ENCODE measurements around the gene FBXO38. TPM values are rescaled to one million over a fixed set of nuclear protein-coding genes. Genes with fewer than 3 reads are reported as not detected.

FBXO38 gene, protein sequence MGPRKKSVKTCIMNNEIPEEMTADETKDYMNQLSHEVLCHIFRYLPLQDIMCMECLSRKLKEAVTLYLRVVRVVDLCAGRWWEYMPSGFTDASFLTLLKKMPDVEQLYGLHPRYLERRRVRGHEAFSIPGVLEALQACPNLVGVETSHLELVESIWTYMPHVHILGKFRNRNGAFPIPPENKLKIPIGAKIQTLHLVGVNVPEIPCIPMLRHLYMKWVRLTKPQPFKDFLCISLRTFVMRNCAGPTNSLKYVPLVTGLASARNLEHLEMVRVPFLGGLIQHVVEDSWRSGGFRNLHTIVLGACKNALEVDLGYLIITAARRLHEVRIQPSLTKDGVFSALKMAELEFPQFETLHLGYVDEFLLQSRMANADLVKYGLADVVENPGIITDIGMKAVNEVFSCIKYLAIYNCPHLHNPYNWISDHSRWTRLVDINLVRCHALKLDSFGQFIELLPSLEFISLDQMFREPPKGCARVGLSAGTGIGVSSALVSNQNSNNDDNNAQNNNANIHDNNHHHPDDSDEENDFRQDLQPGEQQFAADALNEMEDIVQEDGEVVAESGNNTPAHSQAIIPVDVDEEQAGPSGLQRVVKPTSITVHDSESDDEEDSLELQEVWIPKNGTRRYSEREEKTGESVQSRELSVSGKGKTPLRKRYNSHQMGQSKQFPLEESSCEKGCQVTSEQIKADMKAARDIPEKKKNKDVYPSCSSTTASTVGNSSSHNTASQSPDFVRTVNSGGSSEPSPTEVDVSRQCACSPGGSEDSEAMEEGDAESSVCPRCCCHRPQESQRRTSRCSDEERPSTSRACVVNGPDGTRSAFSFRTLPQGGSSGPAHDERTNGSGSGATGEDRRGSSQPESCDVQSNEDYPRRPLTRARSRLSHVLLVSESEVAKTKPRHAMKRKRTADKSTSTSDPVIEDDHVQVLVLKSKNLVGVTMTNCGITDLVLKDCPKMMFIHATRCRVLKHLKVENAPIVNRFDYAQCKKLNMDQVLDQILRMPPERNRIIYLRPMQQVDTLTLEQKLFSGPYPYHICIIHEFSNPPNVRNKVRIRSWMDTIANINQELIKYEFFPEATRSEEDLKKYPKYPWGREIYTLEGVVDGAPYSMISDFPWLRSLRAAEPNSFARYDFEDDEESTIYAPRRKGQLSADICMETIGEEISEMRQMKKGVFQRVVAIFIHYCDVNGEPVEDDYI
- 12.7 TPM for polyA plus RNA-seq (2012; ENCODE audit: low read depth, missing spikeins)

DNA sequence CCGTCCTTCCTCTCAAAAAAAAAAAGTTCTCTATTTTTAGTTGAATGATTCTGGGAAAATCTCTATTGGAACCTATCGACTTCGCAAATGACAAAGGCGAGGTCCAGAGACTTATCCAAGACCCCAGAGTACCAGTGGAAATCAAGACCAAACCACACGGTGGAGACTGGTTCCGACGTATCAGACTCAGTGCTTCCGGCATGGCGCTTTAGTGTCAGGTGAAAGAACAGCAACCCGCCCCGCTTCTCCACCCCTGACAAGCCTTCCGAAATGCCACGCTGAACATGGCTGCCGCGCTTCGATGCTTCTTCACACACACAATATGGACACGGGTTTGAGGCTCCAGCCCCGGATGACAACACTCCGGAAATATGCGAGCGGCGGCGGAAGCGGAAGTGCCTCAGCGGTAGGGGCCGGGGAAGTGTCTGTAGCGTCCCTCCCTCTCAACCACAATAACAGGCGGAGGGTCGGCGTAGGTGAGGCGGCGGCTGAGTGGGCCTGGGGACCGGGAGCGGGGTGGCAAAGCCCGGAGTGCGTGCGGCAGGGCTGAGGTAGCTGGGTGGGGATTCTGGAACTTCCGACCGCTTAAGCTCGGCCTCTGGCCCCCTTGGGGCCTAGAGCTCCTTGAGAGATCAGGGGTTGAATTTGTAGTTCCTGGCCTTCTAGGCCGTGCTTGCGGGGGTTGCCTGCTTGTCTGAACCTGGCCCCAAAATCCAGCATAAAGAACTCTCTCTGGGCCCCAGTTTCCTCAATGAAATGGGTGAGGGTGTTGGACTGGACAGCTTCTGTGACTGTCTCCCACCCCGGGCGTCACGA is at the start of gene FBXO38:
FBXO38 (plus strand) TSS at position 395 of the 816 bp plus-strand sequence. CDS start 10,819 bp downstream, outside the sequence.
- FAIRE-seq (peak; percentile 99), DNase-seq (ENCODE audit: insufficient read length, low spot score) (peak; percentile 75)
- TF ChIP-seq POLR2AphosphoS5 (IDR thresholded peaks at IDR 0.05; ENCODE audit: low read depth, low read length) (peak; percentile 87), TAF1 (IDR thresholded peaks at IDR 0.05; ENCODE audit: low read depth, low read length) (peak; percentile 72), PAX5 (IDR thresholded peaks at IDR 0.05; ENCODE audit: insufficient read depth, low read length, severe bottlenecking) (no peak), POLR2A (IDR thresholded peaks at IDR 0.05; ENCODE audit: low read depth, low read length) (peak; percentile 84), SPI1 (IDR thresholded peaks at IDR 0.05; ENCODE audit: low read depth, low read length) (peak; percentile 85), POU2F2 (IDR thresholded peaks at IDR 0.05; ENCODE audit: low read depth, low read length) (peak; percentile 25; the same call in 1 of the 2 replicates)

DNA sequence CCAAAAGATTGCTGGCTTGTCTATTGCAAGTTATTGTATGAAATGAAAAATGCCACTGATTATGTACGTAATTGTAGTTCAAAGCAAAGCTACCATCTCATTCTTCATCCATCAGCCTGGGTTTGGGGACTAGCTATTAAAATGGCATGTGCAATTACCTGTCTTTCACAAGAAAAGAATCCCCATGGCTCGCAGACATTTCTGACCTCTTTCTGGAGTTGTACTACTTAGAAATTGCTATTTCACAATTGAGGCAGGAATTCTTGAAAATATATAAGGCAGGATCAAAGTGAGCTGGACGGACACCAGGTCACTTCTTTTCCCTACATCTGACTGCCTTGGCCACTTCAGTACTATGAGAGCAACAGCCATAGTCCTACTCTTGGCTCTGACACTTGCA is 48.5 kb upstream of the FBXO38 start, which contains the start of gene SPINK9:
SPINK9 (plus strand) TSS at position 301 of the 400 bp plus-strand sequence; CDS start at position 356, 55 bp downstream.
- DNase-seq (ENCODE audit: insufficient read length, low spot score) (no peak), FAIRE-seq (no peak)
- TF ChIP-seq PAX5 (IDR thresholded peaks at IDR 0.05; ENCODE audit: insufficient read depth, low read length, severe bottlenecking) (no peak), POLR2AphosphoS5 (IDR thresholded peaks at IDR 0.05; ENCODE audit: low read depth, low read length) (no peak), POU2F2 (IDR thresholded peaks at IDR 0.05; ENCODE audit: low read depth, low read length) (no peak), SPI1 (IDR thresholded peaks at IDR 0.05; ENCODE audit: low read depth, low read length) (no peak), POLR2A (IDR thresholded peaks at IDR 0.05; ENCODE audit: low read depth, low read length) (no peak), TAF1 (IDR thresholded peaks at IDR 0.05; ENCODE audit: low read depth, low read length) (no peak)

DNA sequence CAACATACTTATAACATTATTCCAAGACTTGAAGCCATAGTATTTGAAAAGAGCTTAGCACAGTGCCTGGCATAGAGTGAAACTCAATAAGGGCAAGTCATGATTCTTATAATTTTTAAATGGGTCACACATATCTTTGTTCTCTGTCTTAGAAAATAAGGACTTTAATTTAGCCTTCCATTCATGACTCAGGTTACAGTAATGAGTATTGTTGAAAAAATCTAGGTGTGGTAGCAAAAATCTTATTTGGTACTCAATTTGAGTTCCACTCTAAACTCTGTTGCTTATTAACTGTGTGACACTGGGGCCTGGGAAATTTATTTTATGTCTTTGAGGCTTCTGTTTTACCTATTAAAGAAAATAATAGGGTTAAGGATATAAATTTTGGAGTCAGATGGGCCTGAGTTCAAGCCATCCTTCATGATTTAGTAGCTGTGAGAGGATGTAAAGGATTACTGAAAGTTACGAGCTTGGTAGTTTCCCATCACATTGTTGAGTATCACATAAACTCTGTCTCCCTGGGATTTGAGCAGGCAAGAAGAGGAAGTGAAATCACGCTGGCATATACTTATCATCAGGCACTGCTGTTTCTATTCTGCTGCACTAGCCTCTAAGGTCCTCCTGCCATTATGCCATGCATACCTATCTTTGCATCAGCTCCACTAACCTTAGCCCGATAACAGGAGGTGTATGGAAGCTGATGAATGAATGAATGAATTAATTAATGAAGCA is 46.9 kb upstream of the FBXO38 start:
- TF ChIP-seq POU2F2 (IDR thresholded peaks at IDR 0.05; ENCODE audit: low read depth, low read length) = no peak
- TF ChIP-seq SPI1 (IDR thresholded peaks at IDR 0.05; ENCODE audit: low read depth, low read length) = peak; percentile 83
- DNase-seq (ENCODE audit: insufficient read length, low spot score) (no peak), FAIRE-seq (no peak)

DNA sequence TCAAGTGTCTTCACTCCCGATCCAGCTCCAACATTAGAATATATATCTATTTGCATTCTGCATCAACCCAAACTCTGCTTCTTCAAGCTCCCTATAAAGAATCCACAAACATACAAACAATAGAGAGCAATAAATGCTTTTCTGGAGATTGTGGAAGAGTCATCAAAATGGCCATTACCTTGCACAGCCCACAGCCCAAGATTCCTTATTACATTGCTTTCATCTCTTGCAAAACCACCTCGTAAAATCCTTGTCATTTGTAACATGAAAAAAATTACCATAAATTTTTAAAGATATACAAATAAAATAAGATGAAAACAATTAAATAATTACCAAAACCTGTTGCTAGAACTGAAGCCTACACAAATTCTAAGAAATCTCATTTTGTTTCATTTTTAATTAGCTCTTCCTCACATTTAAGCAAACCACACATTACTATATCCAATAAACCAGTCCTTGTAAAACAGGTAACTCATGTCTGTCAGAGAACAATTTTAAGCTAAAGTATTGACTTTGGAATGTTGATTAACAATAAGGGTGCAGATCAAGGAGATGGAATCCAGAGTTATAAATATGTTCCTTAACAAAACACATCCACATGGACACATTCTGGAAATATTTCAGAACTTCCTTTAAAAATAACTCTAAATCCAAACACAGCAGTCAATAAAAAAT is 41.2 kb upstream of the FBXO38 start:
- no peak for TF ChIP-seq POU2F2 (IDR thresholded peaks at IDR 0.05; ENCODE audit: low read depth, low read length)
- TF ChIP-seq POLR2AphosphoS5 (IDR thresholded peaks at IDR 0.05; ENCODE audit: low read depth, low read length) = no peak
- DNase-seq (ENCODE audit: insufficient read length, low spot score) (no peak), FAIRE-seq (no peak)

DNA sequence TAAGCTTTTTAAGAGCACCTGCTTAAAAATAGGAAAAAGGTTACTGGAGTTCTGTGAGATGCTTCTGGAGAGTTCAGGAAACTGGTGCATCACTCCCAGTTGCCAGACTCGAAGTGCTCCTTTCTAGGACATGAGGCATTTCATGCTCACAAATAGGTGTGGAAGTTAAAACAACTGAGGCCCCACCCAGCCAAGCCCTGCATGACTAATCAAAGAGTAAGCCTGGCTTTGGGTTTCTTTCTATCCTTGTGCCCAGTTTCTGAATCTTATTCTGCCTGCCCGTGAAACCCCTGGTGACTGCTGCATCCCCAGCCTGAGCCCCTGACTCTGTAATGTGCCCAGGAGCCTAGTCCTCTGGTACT is 40.7 kb upstream of the FBXO38 start:
- no peak for DNase-seq (ENCODE audit: insufficient read length, low spot score)
- FAIRE-seq = no peak
- TF ChIP-seq POLR2AphosphoS5 (IDR thresholded peaks at IDR 0.05; ENCODE audit: low read depth, low read length) (no peak), POLR2A (IDR thresholded peaks at IDR 0.05; ENCODE audit: low read depth, low read length) (no peak)

DNA sequence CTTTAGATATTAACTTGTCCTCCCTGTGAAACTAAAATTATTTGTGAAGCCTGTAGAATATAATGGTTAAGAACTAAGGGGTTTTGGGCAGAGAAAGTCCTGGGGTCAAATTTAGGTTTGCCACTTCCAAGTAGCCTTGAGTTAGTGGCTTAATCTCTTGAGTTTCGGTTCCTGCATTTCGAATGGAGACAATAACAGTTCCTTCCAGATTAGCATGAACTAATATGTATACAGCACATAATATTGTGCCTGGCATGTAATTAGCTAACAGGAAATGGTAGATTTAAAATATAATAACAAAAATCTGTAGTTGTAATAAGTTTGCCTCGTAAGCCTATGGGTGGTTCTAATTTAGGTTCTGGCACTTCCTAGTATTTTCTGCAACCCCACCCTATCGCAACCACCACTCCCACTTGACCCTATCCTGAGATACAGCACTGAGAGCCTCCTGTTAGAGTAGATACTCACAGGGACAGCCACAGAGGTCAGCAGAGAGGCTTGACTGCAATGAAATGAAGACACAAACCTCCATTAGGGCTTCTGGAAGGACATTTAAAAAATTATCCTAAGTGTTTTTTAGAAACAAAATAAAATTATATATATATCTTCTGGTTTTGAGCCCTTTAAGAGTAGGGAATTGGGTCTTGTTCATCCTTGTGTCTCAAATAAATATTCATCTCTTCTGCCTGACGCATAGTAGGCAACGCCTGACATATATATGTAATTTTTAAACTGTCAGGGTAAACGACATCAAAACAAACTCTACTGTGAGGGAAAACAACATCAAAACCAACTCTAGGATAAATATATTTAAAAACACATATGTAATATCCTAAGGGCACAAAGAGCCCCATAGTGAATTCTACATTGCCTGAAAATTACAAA is 39.9 kb upstream of the FBXO38 start:
- DNase-seq (ENCODE audit: insufficient read length, low spot score) (no peak), FAIRE-seq (no peak)
- TF ChIP-seq PAX5 (IDR thresholded peaks at IDR 0.05; ENCODE audit: insufficient read depth, low read length, severe bottlenecking) (no peak), SPI1 (IDR thresholded peaks at IDR 0.05; ENCODE audit: low read depth, low read length) (no peak), POLR2AphosphoS5 (IDR thresholded peaks at IDR 0.05; ENCODE audit: low read depth, low read length) (no peak), POU2F2 (IDR thresholded peaks at IDR 0.05; ENCODE audit: low read depth, low read length) (no peak), POLR2A (IDR thresholded peaks at IDR 0.05; ENCODE audit: low read depth, low read length) (no peak), TAF1 (IDR thresholded peaks at IDR 0.05; ENCODE audit: low read depth, low read length) (no peak)

DNA sequence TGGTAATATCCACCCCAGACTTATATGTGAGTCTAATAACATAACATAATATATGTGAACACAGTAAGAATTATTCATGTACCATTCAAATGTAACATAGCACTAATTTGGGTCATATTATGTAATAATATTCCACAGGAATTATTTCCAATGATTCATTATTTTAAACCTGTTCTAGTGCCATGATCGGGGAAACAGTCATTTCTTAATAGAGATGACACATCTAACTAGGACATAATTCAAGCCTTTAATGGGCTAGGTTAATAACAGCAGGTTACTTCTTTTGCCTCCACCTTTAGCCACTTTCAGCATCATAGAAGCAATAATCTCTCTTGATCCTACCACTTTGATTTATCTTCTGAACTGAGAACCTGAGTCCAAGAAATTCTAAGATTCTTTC is 36.1 kb upstream of the FBXO38 start:
- DNase-seq (ENCODE audit: insufficient read length, low spot score) (no peak), FAIRE-seq (no peak)
- TF ChIP-seq POLR2AphosphoS5 (IDR thresholded peaks at IDR 0.05; ENCODE audit: low read depth, low read length) (no peak), SPI1 (IDR thresholded peaks at IDR 0.05; ENCODE audit: low read depth, low read length) (no peak), POLR2A (IDR thresholded peaks at IDR 0.05; ENCODE audit: low read depth, low read length) (no peak), POU2F2 (IDR thresholded peaks at IDR 0.05; ENCODE audit: low read depth, low read length) (no peak), PAX5 (IDR thresholded peaks at IDR 0.05; ENCODE audit: insufficient read depth, low read length, severe bottlenecking) (no peak), TAF1 (IDR thresholded peaks at IDR 0.05; ENCODE audit: low read depth, low read length) (no peak)
